HepG2 (cell line): ENCODE results near the gene MMP19. TPM values are rescaled to one million over a fixed set of nuclear protein-coding genes. Genes with fewer than 3 reads are reported as not detected.

Experiments
- ARNT2 ChIP-seq: sonication (generic); formaldehyde crosslinking; IDR thresholded peaks from 2 replicates; pipeline ENCODE4 v1.8.0; 2022; ENCODE audit warnings: mild to moderate bottlenecking, low read depth, missing genetic modification reagents, moderate library complexity
- ASH2L ChIP-seq: fragments of 300-600, 200-600 bp; sonication (generic); IDR thresholded peaks from 2 replicates; pipeline ENCODE4 v1.7.0; 2017; ENCODE audit warnings: low read depth, mild to moderate bottlenecking, moderate library complexity, mixed read lengths, low read length; ENCODE audit not compliant: insufficient read length
- ETV5 ChIP-seq: IDR thresholded peaks from 2 replicates; pipeline ENCODE4 v1.6.1; 2018; ENCODE audit warnings: missing biosample characterization, missing genetic modification reagents, inconsistent platforms, borderline replicate concordance
- KDM2A ChIP-seq: sonication (generic); formaldehyde crosslinking; IDR thresholded peaks from 2 replicates; pipeline ENCODE4 v1.4.0; 2020; ENCODE audit warnings: low read depth, missing genetic modification reagents, borderline replicate concordance
- KLF16 ChIP-seq, 2 experiments: sonication (generic) in 1 of 2; formaldehyde crosslinking in 1 of 2; IDR thresholded peaks; 2 replicates each; pipeline versions ENCODE4 v1.6.1 to v1.8.0; 2016 to 2023; ENCODE audit warnings: missing genetic modification reagents in 2 of 2, missing compliant biosample characterization in 1 of 2
- NCOA2 ChIP-seq: sonication (generic); formaldehyde crosslinking; IDR thresholded peaks from 2 replicates; pipeline ENCODE4 v1.8.0; 2022; ENCODE audit warnings: inconsistent platforms
- NR2F6 ChIP-seq, 2 experiments: IDR thresholded peaks; 2 replicates each; pipeline ENCODE4 v1.6.1; 2016; ENCODE audit warnings: antibody characterized with exemption in 1 of 2, mild to moderate bottlenecking in 1 of 2
- PBX3 ChIP-seq: sonication (generic); formaldehyde crosslinking; IDR thresholded peaks from 2 replicates; pipeline ENCODE4 v1.8.1; 2023; ENCODE audit warnings: missing genetic modification reagents, inconsistent platforms, borderline replicate concordance
- PCBP1 ChIP-seq: fragments of 200-400 bp; formaldehyde crosslinking; IDR thresholded peaks from 2 replicates; pipeline ENCODE4 v1.6.1; 2017; ENCODE audit warnings: mild to moderate bottlenecking, low read depth, low read length, borderline replicate concordance
- RFX3 ChIP-seq: IDR thresholded peaks from 2 replicates; pipeline ENCODE4 v1.6.1; 2016; ENCODE audit warnings: missing biosample characterization, missing genetic modification reagents
- SIN3A ChIP-seq: IDR thresholded peaks from 2 replicates; pipeline ENCODE4 v1.6.1; 2011; ENCODE audit warnings: low read depth, mild to moderate bottlenecking, control low read depth, low read length, borderline replicate concordance
- ZBTB25 ChIP-seq: IDR thresholded peaks from 2 replicates; pipeline ENCODE4 v1.6.1; 2018; ENCODE audit warnings: missing genetic modification reagents
- ZBTB7A ChIP-seq: sonication (generic); formaldehyde crosslinking; IDR thresholded peaks from 2 replicates; pipeline ENCODE4 v1.8.0; 2022; ENCODE audit warnings: mild to moderate bottlenecking, missing genetic modification reagents
- ZFP36L1 ChIP-seq: sonication (generic); formaldehyde crosslinking; IDR thresholded peaks from 2 replicates; pipeline ENCODE4 v1.8.0; 2022; ENCODE audit warnings: mild to moderate bottlenecking, missing genetic modification reagents, moderate library complexity
- ZNF276 ChIP-seq: sonication (generic); formaldehyde crosslinking; IDR thresholded peaks from 2 replicates; pipeline ENCODE4 v1.4.0; 2020; ENCODE audit warnings: mild to moderate bottlenecking, low read depth, missing genetic modification reagents
- ZNF333 ChIP-seq: sonication (generic); formaldehyde crosslinking; IDR thresholded peaks from 2 replicates; pipeline ENCODE4 v1.4.0; 2020; ENCODE audit warnings: mild to moderate bottlenecking, missing genetic modification reagents, borderline replicate concordance
- ZNF577 ChIP-seq: sonication (generic); formaldehyde crosslinking; IDR thresholded peaks from 2 replicates; pipeline ENCODE4 v1.4.0; 2020; ENCODE audit warnings: mild to moderate bottlenecking, low read depth, missing genetic modification reagents, borderline replicate concordance
- ZNF7 ChIP-seq: IDR thresholded peaks from 2 replicates; pipeline ENCODE4 v1.6.1; 2016; ENCODE audit warnings: missing biosample characterization, missing genetic modification reagents
- ZNF724P ChIP-seq: sonication (generic); formaldehyde crosslinking; IDR thresholded peaks from 2 replicates; pipeline ENCODE4 v1.8.0; 2022; ENCODE audit warnings: missing genetic modification reagents, borderline replicate concordance
- polyA plus RNA-seq, 8 experiments: library from polyadenylated mRNA; depleted of rRNA in 3 of 8; stranded (reverse) in 7 of 8; unstranded in 1 of 8; fragments of >200 nt; fragmentation: Illumina TruSeq in 4 of 8; extraction: Trizol in 4 of 8; gene quantifications; 2 replicates each; pipeline versions ENCODE4 v1.2.1 to v1.2.3, GENCODE V29; 2011 to 2016; ENCODE audit warnings: low read depth in 4 of 8, missing spikeins in 1 of 8, mixed read lengths in 1 of 8; ENCODE audit not compliant: insufficient read depth in 1 of 8
- total RNA-seq, 5 experiments: library from RNA; depleted of rRNA; stranded (reverse); fragments of >200 nt; fragmentation: Illumina TruSeq; extraction: Trizol; gene quantifications; 2 replicates each; pipeline ENCODE4 v1.2.3, GENCODE V29; 2016; ENCODE audit warnings: low read depth in 1 of 5
- TF ChIP-seq, protein P1 (sequence below): sonication (generic); formaldehyde crosslinking; IDR thresholded peaks from 2 replicates; pipeline ENCODE4 v1.4.0; 2020; ENCODE audit warnings: missing genetic modification reagents
- TF ChIP-seq, protein P2 (sequence below): sonication (generic); formaldehyde crosslinking; IDR thresholded peaks from 2 replicates; pipeline ENCODE4 v1.5.0; 2020; ENCODE audit warnings: mild to moderate bottlenecking, missing genetic modification reagents, borderline replicate concordance

MMP19 gene
- total and polyA plus RNA-seq, 2 of the 13 experiments (the other 11 are each of a cell fraction or from before 2014, with no cell fraction given) = 0.07 to 0.08 TPM

DNA sequence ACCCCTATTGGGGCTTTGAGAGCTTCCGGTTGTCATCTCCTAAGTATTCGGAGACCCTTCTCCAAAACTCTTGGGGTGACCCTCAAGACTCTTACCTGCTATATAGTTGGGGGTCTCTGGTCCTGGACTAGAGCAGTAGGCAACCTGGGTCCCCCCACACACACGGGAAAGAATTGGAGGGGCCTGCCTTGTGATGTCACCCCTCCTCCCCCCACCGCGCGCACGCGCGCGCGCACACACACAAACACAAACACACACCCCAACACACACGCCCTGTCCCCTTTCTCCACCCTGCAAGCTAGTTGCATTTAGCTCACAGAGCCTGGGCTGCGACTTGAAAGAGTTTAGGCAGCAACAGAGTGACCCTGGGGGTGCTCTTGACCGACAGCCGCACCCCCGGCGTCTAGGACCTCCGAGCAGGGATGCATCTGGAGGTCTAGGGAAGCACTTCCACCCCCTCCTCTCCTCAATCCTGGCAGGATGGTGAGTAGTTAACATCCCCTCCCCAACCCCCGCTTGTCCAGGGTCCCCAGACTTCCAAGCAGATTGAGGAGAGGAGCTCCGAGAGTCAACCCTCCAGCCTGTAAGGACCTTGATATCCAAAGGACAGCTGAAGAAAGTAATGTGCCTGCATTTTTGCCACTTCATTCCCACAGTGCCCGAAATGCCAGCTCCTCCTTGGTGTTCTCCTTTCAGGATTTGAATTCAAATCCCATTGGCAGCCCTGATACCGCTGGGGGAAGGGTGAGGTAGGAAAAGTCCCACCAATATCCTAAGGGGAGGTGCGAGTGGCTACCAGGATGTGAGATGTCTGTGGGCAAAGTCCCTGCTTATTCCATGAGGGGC is 11.9 kb downstream of the MMP19 start (continued):
- TF ChIP-seq ZBTB7A (CRISPR knock-in tag) = peak; percentile 22; the same call in 1 of the 2 replicates
- TF ChIP-seq, protein P1, sequence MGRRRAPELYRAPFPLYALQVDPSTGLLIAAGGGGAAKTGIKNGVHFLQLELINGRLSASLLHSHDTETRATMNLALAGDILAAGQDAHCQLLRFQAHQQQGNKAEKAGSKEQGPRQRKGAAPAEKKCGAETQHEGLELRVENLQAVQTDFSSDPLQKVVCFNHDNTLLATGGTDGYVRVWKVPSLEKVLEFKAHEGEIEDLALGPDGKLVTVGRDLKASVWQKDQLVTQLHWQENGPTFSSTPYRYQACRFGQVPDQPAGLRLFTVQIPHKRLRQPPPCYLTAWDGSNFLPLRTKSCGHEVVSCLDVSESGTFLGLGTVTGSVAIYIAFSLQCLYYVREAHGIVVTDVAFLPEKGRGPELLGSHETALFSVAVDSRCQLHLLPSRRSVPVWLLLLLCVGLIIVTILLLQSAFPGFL (CRISPR knock-in tag) = no peak
- TF ChIP-seq PCBP1 = 0 out of 2 replicates have a peak, but pooled peaks have one; percentile 68
- no peak for TF ChIP-seq RFX3 (CRISPR knock-in tag)
- 0 out of 2 replicates have a peak, but pooled peaks have one; percentile 13 for TF ChIP-seq ZBTB25
- peak; percentile 78; the same call in 1 of the 2 replicates for TF ChIP-seq SIN3A
- TF ChIP-seq, protein P2, sequence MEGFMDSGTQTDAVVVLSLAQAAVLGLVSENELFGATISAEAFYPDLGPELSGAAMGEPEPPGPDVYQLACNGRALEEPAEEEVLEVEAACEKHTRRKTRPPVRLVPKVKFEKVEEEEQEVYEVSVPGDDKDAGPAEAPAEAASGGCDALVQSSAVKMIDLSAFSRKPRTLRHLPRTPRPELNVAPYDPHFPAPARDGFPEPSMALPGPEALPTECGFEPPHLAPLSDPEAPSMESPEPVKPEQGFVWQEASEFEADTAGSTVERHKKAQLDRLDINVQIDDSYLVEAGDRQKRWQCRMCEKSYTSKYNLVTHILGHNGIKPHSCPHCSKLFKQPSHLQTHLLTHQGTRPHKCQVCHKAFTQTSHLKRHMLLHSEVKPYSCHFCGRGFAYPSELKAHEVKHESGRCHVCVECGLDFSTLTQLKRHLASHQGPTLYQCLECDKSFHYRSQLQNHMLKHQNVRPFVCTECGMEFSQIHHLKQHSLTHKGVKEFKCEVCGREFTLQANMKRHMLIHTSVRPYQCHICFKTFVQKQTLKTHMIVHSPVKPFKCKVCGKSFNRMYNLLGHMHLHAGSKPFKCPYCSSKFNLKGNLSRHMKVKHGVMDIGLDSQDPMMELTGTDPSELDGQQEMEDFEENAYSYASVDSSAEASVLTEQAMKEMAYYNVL (CRISPR knock-in tag) = no peak
- peak in 1 of 2 experiments; percentile 52; a peak in 2 of 4 replicates for TF ChIP-seq KLF16 (CRISPR knock-in tag; IDR thresholded peaks at IDR 0.05)
- TF ChIP-seq ZNF333 (CRISPR knock-in tag) = no peak
- TF ChIP-seq ZFP36L1 = no peak; the same call in 1 of the 2 replicates
- TF ChIP-seq ETV5 (CRISPR knock-in tag) = no peak; the same call in 1 of the 2 replicates
- TF ChIP-seq PBX3 = no peak
- TF ChIP-seq NR2F6 (IDR thresholded peaks at IDR 0.05) = no peak
- no peak for TF ChIP-seq NR2F6 (CRISPR knock-in tag; IDR thresholded peaks at IDR 0.05)
- TF ChIP-seq ASH2L = no peak
- TF ChIP-seq NCOA2 (CRISPR knock-in tag) = peak; percentile 21; the same call in 1 of the 2 replicates
- 0 out of 2 replicates have a peak, but pooled peaks have one; percentile 44 for TF ChIP-seq ARNT2 (CRISPR knock-in tag)
- TF ChIP-seq ZNF276 (CRISPR knock-in tag) = no peak
- peak; percentile 24; the same call in 1 of the 2 replicates for TF ChIP-seq KDM2A
- no peak for TF ChIP-seq ZNF724P (CRISPR knock-in tag)
- no peak for TF ChIP-seq ZNF577 (CRISPR knock-in tag)
- no peak for TF ChIP-seq ZNF7 (CRISPR knock-in tag)
